Stimulated activated CD8-positive, alpha-beta memory T cell treated with anti-CD3 and anti-CD28 coated beads, Interleukin-7, amount 100 ng/mL, for 1 hour (primary cell): ENCODE measurements around the gene SRP68.
"Not testable (repeated sequence)": the region's sequence is repeated elsewhere in the genome, so short reads cannot be mapped to it uniquely, and the experiment has no call there.

Experiments used
- DNase-seq, 2 donors: peaks; one replicate each; pipeline ENCODE4 v3.0.0-alpha.2; 2020; ENCODE audit warnings: low read depth in 2 of 2

The SRP68 gene

DNA sequence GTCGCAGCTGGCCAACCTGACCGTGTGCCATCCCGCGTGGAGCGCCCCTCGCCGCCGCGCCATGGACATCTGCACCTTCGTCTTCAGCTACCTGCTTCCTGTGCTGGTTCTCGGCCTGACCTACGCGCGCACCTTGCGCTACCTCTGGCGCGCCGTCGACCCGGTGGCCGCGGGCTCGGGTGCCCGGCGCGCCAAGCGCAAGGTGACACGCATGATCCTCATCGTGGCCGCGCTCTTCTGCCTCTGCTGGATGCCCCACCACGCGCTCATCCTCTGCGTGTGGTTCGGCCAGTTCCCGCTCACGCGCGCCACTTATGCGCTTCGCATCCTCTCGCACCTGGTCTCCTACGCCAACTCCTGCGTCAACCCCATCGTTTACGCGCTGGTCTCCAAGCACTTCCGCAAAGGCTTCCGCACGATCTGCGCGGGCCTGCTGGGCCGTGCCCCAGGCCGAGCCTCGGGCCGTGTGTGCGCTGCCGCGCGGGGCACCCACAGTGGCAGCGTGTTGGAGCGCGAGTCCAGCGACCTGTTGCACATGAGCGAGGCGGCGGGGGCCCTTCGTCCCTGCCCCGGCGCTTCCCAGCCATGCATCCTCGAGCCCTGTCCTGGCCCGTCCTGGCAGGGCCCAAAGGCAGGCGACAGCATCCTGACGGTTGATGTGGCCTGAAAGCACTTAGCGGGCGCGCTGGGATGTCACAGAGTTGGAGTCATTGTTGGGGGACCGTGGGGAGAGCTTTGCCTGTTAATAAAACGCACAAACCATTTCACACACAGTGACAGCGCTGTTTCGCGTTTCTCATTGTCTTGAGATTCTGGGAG lies 4.7 kb upstream of the SRP68 start:
- no peak for DNase-seq

- DNase-seq, result no peak
Measured at GRCh38 chr17:76076146-76076764, 3.9 kb upstream of the SRP68 start.

DNA sequence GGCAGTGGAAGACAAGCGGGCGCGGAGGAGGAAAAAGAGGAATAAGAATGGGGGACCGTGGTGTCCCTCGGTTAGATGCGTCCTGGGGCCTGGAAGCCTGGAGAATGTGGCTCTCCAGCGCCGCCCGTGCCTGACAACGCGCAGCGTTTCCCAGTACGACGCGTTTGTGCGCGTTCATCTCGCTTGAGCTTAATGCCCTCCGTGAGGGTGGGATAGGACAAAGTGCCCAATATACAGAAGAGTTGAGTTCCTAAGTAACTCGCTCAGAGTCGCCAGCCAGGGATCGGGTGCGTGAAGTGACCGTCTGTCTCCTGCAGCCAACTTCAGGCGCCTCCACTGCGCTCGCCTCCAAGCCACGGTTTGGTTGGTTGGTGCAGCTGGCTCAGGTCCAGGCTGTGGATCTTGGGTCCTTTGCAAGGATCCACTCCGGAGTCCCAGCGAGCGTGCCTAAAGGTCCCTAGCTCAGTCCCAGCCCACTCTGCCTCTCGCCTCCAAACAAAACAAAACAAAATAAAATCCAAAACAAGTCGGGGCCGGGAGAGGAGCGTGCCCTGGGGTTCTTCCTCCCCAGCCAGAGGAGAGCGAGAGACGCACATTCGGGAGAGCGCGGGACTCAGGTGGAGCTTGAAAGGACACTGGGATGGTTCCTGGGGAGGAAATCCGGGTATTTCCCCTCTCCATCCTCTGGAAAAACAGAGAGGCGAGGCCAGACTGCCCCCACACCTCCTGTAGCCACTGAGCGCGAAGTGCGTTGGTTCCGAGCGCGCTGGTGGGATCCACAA lies 3.2 kb upstream of the SRP68 start:
- no peak for DNase-seq

DNA sequence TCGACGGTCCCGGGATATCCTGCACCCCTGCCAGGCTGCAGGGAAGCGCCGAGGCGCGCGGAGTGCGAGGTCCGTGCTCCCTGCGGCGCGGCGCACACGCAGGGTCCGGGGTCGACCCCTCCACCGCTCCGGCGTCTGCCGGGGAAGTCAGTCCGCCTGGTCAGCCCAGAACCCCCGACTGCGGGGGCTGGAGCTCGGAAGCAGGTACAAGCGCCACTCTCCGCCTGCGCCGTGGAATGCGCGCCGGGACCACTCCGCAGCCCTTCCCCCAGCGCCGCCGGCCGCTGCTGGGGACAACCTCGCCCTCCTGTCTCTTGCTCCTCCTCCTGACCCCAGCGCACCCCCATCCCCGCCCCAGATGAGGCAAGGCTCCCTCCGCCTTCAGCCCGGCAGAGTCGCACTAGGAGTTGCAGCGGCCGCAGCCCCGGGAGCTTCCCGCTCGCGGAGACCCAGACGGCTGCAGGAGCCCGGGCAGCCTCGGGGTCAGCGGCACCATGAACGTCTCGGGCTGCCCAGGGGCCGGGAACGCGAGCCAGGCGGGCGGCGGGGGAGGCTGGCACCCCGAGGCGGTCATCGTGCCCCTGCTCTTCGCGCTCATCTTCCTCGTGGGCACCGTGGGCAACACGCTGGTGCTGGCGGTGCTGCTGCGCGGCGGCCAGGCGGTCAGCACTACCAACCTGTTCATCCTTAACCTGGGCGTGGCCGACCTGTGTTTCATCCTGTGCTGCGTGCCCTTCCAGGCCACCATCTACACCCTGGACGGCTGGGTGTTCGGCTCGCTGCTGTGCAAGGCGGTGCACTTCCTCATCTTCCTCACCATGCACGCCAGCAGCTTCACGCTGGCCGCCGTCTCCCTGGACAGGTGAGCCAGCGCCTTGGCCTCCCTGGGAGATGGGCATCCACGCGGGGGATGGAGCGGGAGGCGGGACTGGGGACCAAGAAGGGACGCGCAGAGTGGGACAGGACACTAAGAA lies 2.4 kb upstream of the SRP68 start, which contains the start of gene GALR2:
Gene GALR2, plus strand, starts transcription at position 392 of the 974 bp plus-strand sequence. Its CDS starts 103 bp downstream, at position 495.
- DNase-seq, result no peak

- no peak for DNase-seq
Measured at GRCh38 chr17:76071531-76072147, 678 bp downstream of the SRP68 start.

DNA sequence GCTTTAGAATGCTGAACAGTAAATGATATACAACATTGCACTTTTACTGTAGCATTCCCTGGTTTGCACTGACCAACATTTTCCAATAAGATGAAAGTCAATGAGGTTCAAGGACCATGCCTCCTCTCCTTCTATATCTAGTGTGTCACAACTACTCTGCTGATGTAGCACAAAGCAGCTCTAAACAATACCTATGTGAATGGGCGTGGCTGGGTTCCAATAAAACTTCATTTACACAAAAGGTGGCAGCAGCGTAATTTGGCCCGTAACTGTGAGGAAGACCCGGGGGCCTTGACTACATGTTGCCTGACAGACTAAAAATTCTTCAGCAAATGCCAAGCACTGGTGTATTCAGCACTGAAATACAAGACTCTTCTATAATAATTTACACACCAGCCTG lies 6.5 kb downstream of the SRP68 start:
- DNase-seq, result no peak

- no peak for DNase-seq
Measured at GRCh38 chr17:76063875-76064546, 8.3 kb downstream of the SRP68 start.

GRCh38 chr17:76058264-76058663 lies 14.1 kb downstream of the SRP68 start:
- DNase-seq, result not testable (repeated sequence)

GRCh38 chr17:76056882-76057281 lies 15.4 kb downstream of the SRP68 start:
- no peak for DNase-seq

DNA sequence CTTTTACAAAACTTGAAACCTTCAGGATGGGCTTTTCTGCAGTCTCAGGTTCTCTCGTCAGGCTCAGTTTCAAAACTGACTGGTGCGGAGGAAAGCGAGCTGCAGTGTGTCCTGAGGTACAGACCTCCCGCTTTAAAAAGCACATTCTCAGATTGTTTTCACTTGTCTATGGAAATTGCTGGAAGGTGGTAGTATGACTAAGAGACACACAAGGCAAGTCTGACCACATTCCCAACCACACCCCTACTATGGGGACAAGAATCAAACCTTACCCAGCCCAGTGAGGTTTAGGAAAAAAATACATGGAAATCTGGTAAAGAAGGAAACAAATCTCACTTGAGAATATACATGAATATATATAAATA lies 18.2 kb downstream of the SRP68 start:
- DNase-seq, result no peak

GRCh38 chr17:76053246-76054111 lies 18.8 kb downstream of the SRP68 start:
- DNase-seq, result no peak

- DNase-seq, result no peak
Measured at GRCh38 chr17:76051561-76051960, 20.8 kb downstream of the SRP68 start.

GRCh38 chr17:76050538-76051467 lies 21.5 kb downstream of the SRP68 start:
- no peak for DNase-seq

DNA sequence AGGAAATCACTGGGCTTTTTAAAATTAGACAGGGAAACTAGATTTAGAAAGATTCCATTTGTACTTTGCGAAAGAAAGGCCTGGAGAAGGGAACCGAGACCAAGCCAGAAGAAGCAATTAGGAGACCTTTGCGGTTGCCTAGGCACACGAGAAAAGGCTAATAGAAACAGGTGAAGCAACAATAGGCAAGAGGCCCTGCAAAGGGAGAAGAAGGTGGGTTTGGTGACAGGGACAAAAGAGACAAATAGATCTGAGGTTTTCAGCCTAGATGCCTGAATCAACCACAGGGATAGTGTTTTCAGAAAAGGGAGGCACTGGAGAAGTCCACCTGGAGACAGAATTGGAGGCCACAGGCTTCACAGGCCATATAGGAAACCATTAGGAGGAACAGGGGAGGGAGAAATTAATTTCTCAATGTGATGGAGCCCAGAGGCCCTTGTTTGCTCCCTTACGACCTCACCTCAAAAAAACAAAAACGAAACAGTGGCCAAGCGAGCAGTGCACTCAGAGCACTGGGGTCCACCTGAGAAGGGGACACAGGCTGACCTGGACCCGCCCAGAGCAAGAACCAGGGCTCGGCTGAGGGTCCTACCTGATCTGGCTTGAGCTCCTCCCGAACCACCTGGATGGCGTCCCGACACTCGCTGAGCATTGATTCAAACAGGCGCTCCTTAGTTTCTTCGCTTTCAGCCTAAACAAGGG lies 22.3 kb downstream of the SRP68 start:
- no peak for DNase-seq

- no peak for DNase-seq
Measured at GRCh38 chr17:76049239-76049638, 23.1 kb downstream of the SRP68 start.

- DNase-seq, result no peak
Measured at GRCh38 chr17:76048711-76049110, 23.6 kb downstream of the SRP68 start.

GRCh38 chr17:76048025-76048605 lies 24.2 kb downstream of the SRP68 start:
- DNase-seq, result no peak
